ENCODE data around the gene UNC5C. TPM values are rescaled to one million over a fixed set of nuclear protein-coding genes. Genes with fewer than 3 reads are reported as not detected.

UNC5C gene
- total RNA-seq, 2 experiments from 2014 or later: not detected

GRCh38 chr4:95304898-95305297 is 243.9 kb downstream of the UNC5C start:
- no peaks in the 10 kb centered on the region for H3K4me1 ChIP-seq (ENCODE audit: insufficient read depth, low read length, poor library complexity, severe bottlenecking)
- H3K9me3 ChIP-seq (ENCODE audit: low read length): no peaks in the 10 kb centered on the region
- TF ChIP-seq EZH2phosphoT487 (IDR thresholded peaks at IDR 0.05; ENCODE audit: borderline replicate concordance, low read depth, low read length) (no peak), CTCF (conservative IDR thresholded peaks at IDR 0.05; ENCODE audit: low read length) (no peak)
- no peak for DNase-seq (ENCODE audit: low spot score)
- no peak overlapping the region for H3K4me3 ChIP-seq (ENCODE audit: low read depth, low read length, poor library complexity, severe bottlenecking)
- H3K36me3 ChIP-seq (ENCODE audit: insufficient read depth, low read length): no peaks in the 10 kb centered on the region
- no peak overlapping the region for H2AFZ ChIP-seq (ENCODE audit: low read length)
- no peaks in the 10 kb centered on the region for H3K79me2 ChIP-seq (ENCODE audit: insufficient read depth, low read depth, low read length)
- no peak overlapping the region for H3K4me2 ChIP-seq (ENCODE audit: low read length)
- BruUV-seq (replicated peaks): no TSS peak
- POLR2A ChIA-PET: interaction anchor here (0.6 kb wide), 1 partner anchor 332 kb away, joined by 3 read pairs; no protein-coding TSS in a partner anchor
- no peak overlapping the region for H3K27ac ChIP-seq (ENCODE audit: low read depth, low read length, poor library complexity, severe bottlenecking)
- intact Hi-C loops (cut with micrococcal nuclease; ENCODE audit: unreplicated experiment): no loop called here
- H4K20me1 ChIP-seq (ENCODE audit: insufficient read depth, low read length): no peaks in the 10 kb centered on the region
- no peaks in the 10 kb centered on the region for H3K9me2 ChIP-seq (ENCODE audit: insufficient read depth, low read length)
- CTCF ChIA-PET (ENCODE audit: unreplicated experiment): no interaction called here

- Histone ChIP-seq H3K79me2 (ENCODE audit: insufficient read depth, low read depth, low read length) (no peaks in the 10 kb centered on the region), H2AFZ (ENCODE audit: low read length) (no peak overlapping the region), H4K20me1 (ENCODE audit: insufficient read depth, low read length) (no peaks in the 10 kb centered on the region), H3K36me3 (ENCODE audit: insufficient read depth, low read length) (no peaks in the 10 kb centered on the region), H3K9me2 (ENCODE audit: insufficient read depth, low read length) (no peaks in the 10 kb centered on the region), H3K27ac (ENCODE audit: low read depth, low read length, poor library complexity, severe bottlenecking) (no peak overlapping the region), H3K4me1 (ENCODE audit: insufficient read depth, low read length, poor library complexity, severe bottlenecking) (no peaks in the 10 kb centered on the region), H3K9me3 (ENCODE audit: low read length) (no peaks in the 10 kb centered on the region), H3K4me3 (ENCODE audit: low read depth, low read length, poor library complexity, severe bottlenecking) (no peak overlapping the region), H3K4me2 (ENCODE audit: low read length) (no peak overlapping the region)
- ChIA-PET POLR2A (interaction anchor here (0.6 kb wide), 1 partner anchor 11 kb away, joined by 3 read pairs; no protein-coding TSS in a partner anchor), CTCF (ENCODE audit: unreplicated experiment) (no interaction called here)
- DNase-seq (ENCODE audit: low spot score): no peak
- intact Hi-C loops (cut with micrococcal nuclease; ENCODE audit: unreplicated experiment): no loop called here
- no peak for TF ChIP-seq EZH2phosphoT487 (IDR thresholded peaks at IDR 0.05; ENCODE audit: borderline replicate concordance, low read depth, low read length)
- no peak for TF ChIP-seq CTCF (conservative IDR thresholded peaks at IDR 0.05; ENCODE audit: low read length)
- BruUV-seq (replicated peaks): no TSS peak
Observed at GRCh38 chr4:95300304-95300703, 248.5 kb downstream of the UNC5C start.

GRCh38 chr4:95296052-95296451 is 252.7 kb downstream of the UNC5C start:
- Histone ChIP-seq H3K4me1 (ENCODE audit: insufficient read depth, low read length, poor library complexity, severe bottlenecking) (no peaks in the 10 kb centered on the region), H3K4me2 (ENCODE audit: low read length) (no peak overlapping the region), H3K4me3 (ENCODE audit: low read depth, low read length, poor library complexity, severe bottlenecking) (no peak overlapping the region), H3K9me2 (ENCODE audit: insufficient read depth, low read length) (no peaks in the 10 kb centered on the region), H3K36me3 (ENCODE audit: insufficient read depth, low read length) (no peaks in the 10 kb centered on the region), H3K79me2 (ENCODE audit: insufficient read depth, low read depth, low read length) (no peaks in the 10 kb centered on the region), H3K9me3 (ENCODE audit: low read length) (no peaks in the 10 kb centered on the region), H2AFZ (ENCODE audit: low read length) (no peak overlapping the region), H4K20me1 (ENCODE audit: insufficient read depth, low read length) (no peaks in the 10 kb centered on the region), H3K27ac (ENCODE audit: low read depth, low read length, poor library complexity, severe bottlenecking) (no peak overlapping the region)
- intact Hi-C loops (cut with micrococcal nuclease; ENCODE audit: unreplicated experiment): no loop called here
- CTCF ChIA-PET (ENCODE audit: unreplicated experiment): no interaction called here
- no TSS peak for BruUV-seq (replicated peaks)
- no peak for TF ChIP-seq EZH2phosphoT487 (IDR thresholded peaks at IDR 0.05; ENCODE audit: borderline replicate concordance, low read depth, low read length)
- no peak for TF ChIP-seq CTCF (conservative IDR thresholded peaks at IDR 0.05; ENCODE audit: low read length)
- POLR2A ChIA-PET: no interaction called here
- DNase-seq (ENCODE audit: low spot score): no peak
